ENCODE measurements around the gene SH3RF3. TPM values are rescaled to one million over a fixed set of nuclear protein-coding genes. Genes with fewer than 3 reads are reported as not detected.

The SH3RF3 gene
- total RNA-seq, 1 donor from 2014 or later = 0.23 TPM

DNA sequence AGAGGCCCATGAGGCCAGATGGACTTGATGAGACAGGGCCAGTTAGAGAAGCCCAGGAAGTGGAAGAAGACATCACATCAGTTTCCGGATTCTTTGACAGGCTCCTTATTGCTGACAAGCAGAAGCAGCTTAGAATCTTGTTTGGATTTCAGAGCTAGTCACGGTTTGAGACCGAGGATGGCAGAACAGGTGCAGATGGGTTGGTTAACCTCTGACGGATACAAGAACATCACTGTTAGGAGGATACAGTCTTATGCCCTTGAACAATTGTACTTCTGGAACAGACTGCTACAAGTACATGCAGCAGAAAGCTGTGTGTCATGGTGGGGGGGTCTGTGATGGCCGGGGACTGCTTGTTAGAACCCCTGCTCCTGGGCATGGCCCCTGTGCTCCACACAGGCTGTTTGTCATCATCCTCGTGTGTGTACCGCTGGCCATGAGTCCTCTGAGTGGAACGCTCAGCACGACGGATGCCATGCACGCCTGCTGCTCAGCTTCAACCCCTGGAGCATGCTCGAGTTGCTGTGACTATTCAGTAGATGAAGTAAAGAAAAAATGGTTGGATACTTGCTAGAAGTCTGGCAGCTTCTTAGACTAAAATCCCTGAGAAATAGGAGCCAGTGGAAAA is 217.7 kb downstream of the SH3RF3 start:
- intact Hi-C loops (cut with micrococcal nuclease) = loop anchor here (10.0 kb wide), 1 partner anchor 202 kb away; no protein-coding TSS in a partner anchor

DNA sequence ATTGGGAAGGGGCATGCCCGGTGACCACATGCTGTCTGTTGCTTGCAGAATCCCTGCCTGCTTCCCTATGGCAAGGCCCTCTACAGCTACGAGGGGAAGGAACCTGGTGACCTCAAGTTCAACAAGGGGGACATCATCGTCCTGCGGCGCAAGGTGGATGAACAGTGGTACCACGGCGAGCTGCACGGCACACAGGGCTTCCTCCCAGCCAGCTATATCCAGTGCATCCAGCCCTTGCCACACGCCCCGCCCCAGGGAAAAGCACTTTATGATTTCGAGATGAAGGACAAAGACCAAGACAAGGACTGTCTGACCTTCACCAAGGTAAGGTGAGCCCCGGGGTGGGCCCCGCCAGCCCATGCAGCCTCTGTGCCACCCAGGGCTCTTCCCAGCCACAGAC is 218.6 kb downstream of the SH3RF3 start:
- intact Hi-C loops (cut with micrococcal nuclease) = loop anchor here (10.0 kb wide), 1 partner anchor 203 kb away; no protein-coding TSS in a partner anchor

DNA sequence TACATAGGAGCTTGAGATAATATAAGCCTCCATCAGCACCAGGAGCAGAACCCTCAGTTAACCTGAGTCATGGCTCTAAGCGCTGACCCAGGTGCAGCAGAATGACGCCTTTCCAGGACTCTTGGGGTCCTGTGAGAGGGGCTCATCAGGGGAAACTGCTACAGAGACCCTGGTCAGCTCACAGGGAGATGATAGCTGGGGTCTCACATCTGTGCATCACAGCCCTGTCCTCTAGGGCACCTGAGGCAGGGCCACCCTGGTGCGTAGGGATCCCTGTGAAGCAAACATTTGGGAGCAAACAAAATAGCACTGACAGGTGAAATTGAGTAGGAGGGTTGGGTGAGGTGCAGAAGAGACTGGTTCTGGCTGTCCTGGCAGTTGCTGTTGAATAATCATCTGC is 219.2 kb downstream of the SH3RF3 start:
- intact Hi-C loops (cut with micrococcal nuclease) = loop anchor here (10.0 kb wide), 1 partner anchor 203 kb away; no protein-coding TSS in a partner anchor

DNA sequence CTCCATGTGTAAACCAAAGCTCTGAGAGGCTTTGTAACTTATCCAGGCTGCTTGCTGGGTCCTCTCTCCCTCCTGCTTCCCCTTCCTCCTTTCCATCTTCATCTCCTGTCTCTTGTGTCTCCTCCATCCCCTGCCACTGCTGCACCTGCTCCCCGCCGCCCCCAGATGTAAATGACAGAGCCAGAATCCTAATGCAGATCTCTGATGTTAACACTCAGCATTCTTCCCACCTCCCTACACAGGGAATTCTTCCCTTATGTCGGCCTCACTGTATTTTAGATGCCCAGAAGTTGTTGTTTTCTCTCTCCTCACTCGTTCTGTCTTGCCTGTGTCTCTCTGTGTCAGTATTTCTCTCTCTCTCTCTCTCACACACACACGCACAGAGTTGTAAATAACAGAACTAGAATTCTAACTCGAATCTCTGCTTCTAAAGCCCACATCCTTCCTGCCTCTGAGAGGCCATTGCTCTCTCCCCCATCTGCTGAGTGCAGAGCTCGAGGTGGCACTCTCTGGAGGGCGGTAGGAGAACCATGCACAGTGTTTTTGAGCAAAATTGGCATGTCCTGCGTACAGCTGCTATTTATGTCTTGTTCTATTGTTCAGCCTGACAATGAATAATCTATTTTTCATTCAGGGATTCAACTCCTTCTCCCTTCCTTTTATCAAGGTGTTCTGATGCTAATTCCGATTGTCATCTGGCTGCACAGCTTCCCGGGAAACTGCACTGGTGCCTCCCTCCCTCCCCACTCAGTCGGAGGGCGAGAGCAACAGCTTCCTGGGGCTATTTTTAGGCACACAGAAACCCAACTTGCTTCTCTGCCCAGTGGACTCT is 219.9 kb downstream of the SH3RF3 start:
- intact Hi-C loops (cut with micrococcal nuclease) = loop anchor here (10.0 kb wide), 1 partner anchor 204 kb away; no protein-coding TSS in a partner anchor

DNA sequence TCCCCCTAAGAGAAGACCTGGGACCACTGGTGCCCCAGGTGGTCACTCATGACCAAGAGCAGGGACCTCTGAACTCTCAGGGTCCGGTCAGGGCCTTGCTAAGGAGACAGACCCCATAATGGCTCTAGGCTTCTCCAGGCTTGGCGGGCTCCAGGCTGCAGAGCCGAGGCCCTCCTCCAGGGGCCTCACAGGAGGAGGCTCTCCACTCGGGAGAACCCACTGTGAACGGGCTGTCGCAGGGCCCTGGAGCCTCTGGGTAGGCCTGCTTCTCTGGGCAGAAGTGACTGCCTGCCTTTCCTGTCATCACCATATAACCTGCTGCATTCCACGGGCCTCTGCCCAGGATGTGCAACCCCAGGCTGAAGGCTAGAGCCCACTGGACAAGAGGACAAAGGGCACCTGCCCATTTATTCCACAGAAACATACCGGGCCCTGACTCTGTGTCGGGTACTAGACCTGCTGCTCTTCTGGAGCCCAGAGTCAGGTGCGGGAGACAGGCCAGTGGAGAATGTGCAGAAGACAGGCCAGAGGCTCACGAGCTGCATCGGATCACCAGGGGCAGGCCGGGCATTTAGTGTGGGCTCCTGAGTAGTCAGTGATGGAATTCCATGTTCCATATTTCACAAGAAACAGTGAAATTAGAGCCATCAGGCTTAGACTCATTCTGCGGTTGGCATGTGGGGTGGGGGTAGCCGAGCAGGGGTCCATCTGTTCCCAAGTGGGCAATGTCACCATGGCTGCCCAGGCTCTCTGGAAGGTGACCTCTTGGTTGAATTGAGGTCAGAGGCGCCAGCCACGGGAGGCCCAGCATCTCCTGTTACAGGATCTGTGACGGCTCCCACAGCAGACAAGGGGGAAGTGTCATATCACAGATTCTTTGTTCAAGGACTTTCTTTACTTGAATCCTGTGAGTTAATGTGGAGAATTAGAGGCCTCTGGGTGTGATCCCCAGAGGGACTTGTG is 220.8 kb downstream of the SH3RF3 start:
- intact Hi-C loops (cut with micrococcal nuclease) = loop anchor here (10.0 kb wide), 1 partner anchor 205 kb away; no protein-coding TSS in a partner anchor

DNA sequence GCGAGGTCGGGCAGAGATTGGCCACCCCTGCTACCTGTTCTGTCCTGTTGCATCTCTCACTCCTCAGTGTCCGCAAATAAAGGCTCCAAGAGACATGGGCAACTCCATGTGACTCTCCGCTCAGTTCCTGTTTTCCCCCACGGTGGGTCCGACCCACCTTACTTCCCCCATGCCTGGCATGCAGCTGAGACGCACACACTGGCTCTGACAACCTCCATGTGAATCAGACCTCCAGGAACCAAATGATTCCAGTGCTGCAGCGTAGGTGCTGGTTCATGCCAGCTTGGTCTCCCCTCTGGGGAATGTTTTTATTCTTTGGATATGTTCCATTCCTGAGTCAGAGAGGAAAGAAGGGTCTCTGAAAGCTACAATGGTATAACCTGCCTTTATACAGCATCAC is 221.5 kb downstream of the SH3RF3 start:
- intact Hi-C loops (cut with micrococcal nuclease) = no loop called here

DNA sequence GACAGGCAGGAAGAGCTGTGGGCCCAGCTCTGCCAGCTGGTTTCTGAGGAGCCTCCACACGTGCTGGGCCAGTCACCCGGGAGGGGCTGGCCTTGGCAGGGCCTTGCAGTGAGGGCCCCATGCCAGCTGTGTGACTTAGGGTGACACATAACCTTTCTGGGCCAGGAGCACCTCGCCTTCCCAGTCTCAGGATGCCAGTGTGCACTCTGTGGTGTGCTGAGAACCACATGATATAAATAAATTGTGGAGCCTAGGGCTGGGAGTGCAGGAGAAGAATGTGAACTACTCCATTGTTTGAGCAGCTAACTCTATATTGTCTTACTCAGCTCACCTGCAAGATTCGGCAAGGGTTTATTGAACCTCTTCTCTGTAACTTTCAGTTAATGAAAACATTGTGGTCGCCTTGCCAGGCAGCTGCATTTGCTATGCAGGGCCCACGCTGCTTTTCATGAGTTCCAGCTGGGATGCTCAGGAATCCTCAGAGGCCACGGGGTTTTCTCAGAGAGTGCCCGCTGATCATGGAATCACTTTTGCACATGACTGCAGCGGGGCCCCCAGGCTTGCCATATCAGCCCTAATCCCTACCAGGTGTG is 222.3 kb downstream of the SH3RF3 start:
- intact Hi-C loops (cut with micrococcal nuclease) = no loop called here

DNA sequence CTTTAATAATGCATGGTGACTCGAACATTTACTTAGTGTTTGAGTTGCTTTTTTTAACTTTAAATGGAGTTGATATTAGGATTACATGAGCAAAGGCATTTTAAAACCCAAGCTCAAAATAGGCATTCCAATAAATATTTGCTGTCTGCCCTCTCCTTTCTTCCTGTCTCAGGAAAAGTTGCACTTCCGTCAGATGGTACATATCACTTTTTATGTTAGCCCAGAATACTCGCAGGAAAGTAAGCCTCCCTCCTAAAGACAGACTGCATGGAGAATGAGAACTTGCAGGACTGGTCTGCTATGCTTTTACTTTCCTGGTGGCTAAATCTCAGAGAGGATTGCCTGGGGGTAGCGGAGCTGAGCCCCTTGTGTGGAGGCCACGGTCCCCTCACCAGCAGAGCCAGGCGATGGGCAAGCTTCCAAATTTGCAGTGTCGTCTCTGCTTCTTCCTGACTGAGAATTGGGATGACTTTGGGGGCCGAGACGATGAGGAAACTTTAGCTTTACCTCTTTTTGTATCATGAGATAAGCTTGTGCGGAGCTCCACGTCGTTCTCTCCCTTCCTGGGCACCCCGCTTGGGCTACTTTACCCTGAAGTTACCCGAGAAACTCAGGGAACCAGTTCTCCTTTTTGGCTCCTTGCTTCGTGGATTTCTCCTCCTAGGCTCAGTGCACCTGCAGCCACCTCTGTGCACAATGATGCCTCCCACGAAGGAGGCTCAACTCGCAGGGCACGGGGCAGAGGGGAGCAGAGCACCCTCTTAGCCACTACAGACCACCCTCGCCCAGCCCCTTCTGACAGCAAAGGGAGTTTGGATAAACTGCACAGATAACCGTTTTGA is 223.3 kb downstream of the SH3RF3 start:
- intact Hi-C loops (cut with micrococcal nuclease) = no loop called here

DNA sequence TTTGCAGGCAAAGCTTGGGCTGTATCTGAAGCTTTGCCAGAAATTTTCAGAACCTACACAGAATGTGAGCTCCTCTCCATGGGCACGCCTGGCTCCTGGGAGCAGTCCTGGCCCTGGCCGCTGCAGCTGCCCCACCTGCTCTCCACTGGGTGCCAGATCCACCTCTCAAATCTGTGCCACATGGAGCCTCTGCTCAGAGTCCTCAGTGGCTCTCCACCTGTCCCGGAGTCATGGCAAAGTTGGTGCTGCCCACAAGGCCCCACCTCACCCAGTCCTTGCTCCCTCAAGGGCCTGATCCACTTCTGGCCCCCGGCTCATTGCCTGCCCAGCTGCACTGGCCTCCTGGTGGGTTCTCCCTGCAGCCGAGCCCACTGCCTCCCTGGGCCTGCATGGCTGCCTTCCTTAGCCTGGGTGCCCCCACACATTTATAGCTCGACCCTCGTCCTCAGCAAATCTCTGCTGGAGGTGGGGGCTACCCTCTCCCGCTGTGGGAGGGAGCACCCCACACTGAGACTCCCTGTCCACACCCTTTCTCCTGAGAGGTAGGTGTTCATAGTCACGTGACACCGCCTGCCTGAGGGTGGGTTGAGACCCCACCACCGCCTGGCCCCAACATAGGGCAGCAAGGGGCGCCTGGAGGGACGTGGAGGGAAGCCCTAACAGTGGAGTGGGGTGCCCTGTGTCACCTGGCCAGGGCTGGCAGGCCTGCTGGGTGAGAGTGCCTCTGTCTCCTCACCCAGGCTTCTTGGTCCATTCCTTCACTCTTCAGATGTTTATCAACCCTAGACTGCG is 224.1 kb downstream of the SH3RF3 start:
- intact Hi-C loops (cut with micrococcal nuclease) = no loop called here

DNA sequence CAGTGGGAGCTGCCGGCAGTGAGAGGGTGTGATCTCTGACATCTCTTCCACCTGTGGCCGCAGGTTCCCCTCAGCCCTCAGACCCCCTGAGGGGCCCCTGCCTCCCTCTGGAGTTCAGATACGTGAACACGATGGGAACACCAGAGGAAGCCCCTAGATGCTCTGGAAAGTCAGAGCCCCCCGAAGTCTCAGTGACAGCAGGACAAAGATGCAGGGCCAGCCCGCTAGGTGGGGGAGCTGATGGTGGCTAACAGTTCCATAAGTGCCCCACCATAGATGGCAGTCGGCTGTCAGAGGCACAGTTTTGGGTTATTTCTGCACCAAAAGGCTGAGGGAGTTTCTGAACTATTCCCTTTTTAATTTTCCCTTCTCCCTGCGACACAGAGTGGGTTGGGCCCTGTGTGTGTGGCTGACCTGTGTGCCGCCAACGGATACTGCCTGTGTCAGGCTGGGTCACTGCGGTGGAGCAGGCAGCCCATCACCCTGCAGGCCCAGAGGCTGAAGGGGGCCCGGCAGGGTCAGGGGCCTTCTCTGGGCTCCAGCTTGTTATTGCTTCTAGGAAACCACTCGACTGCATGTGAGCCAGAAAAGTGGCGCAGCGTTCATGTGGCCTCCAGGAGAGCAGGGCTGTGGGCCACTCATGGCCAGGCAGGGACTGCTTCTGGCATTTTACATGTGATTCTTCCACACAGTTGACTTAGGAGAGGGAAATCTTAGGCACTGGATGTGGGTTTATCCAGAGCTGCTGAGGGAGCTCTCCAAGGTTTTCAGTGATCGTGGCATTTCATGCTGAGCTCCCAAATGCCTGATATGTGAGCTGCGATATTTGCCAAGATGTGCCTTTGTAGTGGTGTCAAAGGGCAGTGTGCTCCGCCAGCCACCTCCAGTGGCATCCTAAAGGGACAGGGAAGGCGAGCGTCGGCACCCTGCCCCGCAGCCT is 225.1 kb downstream of the SH3RF3 start:
- intact Hi-C loops (cut with micrococcal nuclease) = no loop called here

DNA sequence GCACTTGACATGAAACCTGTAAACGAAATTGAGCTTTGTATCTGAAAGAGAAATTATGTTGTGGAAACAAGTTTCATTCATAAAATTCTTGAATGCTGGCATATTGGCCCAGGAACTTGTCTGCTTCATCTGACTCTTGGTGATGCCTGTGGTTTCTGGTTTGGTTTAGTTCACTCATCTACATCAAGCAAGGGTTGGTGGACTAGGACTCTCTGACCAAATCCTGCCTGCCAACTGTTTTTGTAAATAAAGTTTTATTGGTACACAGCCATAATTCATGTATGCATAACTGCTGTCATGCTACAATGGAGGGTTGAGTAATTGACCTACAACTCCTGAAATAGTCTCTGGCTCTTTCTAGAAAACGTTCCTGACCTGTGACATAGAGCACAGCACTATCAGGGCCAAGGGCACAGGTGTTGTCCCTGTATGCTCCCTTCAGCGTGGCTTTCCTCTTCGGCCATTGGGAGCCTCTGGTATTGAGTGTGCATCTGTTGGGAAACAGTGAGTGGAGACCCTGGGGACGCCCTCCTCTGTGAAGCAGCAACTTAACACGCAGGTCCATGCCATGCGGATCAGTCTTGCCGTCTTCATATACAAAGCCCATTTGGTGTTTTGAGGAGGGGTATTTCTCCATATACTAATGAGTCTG is 226.3 kb downstream of the SH3RF3 start:
- intact Hi-C loops (cut with micrococcal nuclease) = no loop called here

DNA sequence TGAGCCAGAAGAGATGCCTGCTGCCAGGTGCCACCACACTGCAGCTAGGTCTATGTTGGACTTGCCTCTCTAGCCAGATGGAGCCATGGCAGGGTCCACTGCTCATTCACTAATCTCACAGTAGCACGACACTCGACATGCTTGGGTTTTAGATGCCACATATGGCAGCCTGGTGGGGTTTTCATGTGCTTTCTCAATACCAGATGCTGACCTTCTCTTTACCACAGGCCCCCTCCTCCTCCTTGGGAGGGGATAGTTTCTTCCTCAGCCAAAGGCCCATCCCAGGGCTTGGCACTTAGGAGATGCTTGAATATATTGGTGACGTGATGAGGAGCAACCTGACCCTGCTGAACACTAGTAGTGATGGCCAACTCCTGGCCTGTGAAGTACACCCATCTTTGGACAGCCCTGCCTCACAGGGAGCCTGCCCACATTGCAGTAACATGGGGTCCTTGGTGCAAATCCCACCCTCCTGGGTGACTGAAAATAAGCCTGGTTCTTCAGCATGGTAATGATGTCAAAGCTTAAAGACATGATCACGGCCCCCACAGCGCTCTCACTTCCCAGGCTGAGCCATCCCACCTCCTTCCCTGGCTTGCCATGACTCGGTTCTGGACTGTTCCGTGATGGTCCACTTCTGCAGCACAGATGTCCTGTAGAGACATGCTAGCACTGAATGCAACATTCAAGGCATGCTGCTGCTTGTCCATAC is 227.5 kb downstream of the SH3RF3 start:
- intact Hi-C loops (cut with micrococcal nuclease) = no loop called here

DNA sequence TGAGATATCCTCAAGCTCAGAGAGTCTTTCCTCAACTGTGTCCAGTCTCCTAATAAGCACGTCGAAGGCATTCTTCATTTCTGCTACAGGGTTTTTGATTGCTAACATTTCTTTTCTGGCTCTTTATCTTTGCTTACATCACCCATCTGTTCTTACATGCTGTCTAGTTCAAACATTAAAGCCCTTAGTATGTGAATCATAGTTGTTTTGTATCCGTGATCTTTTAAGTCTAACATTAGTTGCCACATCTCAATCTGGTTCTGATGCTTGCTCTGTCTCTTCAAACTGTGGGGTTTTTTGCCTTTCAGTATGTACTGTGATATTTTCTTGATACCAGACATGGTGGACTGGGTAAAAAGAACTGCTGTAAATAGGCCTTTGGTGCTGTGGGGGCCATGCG is 235.2 kb downstream of the SH3RF3 start:
- intact Hi-C loops (cut with micrococcal nuclease) = no loop called here

DNA sequence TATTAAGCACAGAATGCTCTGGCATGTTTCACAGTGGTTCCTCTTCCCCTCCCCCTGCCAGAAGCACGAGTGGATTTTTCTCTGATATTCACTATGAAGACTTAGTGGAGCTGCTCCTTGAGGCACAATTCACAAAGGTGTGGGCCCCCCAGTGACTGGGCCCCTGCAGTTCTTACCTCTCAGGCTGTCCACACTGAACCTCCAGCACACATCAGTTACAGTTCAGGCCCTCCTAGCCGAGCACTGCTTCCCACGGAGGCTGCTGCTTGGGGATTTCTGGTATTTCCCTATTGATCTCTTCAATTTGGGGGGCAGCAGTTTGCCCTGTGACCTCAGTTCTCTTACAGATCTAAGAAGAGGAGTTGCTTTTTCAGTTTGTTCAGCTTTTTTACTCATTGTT is 236.1 kb downstream of the SH3RF3 start:
- intact Hi-C loops (cut with micrococcal nuclease) = no loop called here

DNA sequence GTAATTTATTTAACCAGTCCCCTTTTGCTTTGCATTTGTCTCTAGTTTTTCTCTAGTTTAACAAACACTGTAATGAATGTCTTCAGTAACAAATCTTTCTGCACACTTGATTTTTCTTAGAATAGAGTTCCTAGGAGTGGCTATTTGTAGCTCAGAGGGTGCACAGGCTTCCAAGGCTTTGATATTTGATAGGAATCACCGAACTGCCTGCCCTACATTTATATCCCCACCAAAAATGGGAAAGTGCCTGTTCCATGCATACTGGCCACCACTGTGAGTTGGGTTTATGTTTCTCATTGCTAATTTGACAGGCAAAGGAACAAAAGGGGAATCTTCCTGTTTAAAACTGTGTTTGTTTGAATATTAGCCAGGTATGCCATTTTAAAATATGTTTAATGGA is 238.7 kb downstream of the SH3RF3 start:
- intact Hi-C loops (cut with micrococcal nuclease) = no loop called here

DNA sequence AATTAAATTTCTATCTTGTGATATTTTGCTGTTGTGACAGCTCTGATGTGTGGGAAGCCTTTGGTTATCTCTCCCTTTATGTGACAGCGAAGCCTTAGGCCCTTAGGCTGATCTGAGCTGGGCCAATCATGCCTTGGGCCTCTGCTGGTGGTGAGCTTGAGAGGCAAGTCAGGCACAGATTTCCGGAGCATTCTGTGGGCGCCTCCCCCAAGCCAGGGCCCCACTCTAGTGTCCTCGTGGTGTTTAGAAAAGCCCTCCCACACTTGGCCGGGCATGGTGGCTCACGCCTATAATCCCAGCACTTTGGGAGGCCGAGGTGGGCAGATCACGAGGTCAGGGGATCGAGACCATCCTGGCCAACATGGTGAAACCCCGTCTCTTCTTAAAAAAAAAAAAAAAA is 239.8 kb downstream of the SH3RF3 start:
- intact Hi-C loops (cut with micrococcal nuclease) = no loop called here

DNA sequence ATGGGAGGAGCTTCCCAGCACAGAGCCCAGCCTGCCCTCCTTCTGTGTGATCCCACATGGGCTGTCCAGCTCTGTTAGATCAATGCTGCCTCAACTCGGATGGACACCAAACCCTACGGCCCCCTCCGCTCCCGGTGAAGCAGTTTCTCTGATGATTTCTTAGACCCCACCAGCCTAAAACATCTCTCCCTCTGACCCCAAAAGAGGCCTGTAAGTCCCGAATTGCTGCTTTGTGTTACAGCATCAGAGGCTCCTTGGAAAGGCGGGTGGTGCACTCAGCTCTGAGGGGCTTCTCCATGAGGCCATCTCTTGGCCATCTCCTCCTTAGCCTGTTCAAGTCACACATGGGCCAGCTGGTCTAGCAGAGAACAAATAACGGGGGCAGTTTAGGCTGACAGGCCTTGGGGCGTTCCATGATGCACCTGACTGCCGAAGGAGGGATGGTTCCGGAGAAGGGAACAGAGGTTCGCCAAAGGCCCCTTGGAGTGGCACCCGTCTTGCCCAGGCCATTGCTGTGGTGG is 240.7 kb downstream of the SH3RF3 start:
- intact Hi-C loops (cut with micrococcal nuclease) = no loop called here

Measured in T-helper 2 cell treated with Interferon-gamma antibody and Interleukin-4, amounts not matched to agents 100 ng/mL and 5 ng/mL, for 36 hours (primary cell).